Transverse colon (tissue), 4 donors: ENCODE measurements around the gene HEXA.

Experiments
- CTCF ChIP-seq, 5 experiments: fragments of 200-600 bp in 3 of 5; fragments of 450-650 bp in 2 of 5; sonication (generic) in 3 of 5; IDR thresholded peaks; 1 replicate in 2 of 5; 2 replicates in 3 of 5; pipeline ENCODE4 v1.5.1; 2016 to 2017; ENCODE audit warnings: antibody characterized with exemption in 5 of 5, inconsistent platforms in 3 of 5, mild to moderate bottlenecking in 2 of 5, moderate library complexity in 1 of 5
- POLR2A ChIP-seq: fragments of 450-650 bp; IDR thresholded peaks from one replicate; pipeline ENCODE4 v1.6.1; 2016; ENCODE audit warnings: antibody characterized with exemption, mild to moderate bottlenecking, moderate library complexity
- POLR2AphosphoS5 ChIP-seq, 3 donors: sonication (generic); formaldehyde crosslinking; IDR thresholded peaks; one replicate each; pipeline ENCODE4 v1.6.1; 2016; ENCODE audit warnings: antibody characterized with exemption in 3 of 3

GRCh38 chr15:72338148-72338547, 37.7 kb downstream of the HEXA start:
- no peak for TF ChIP-seq CTCF (IDR thresholded peaks at IDR 0.05)
- TF ChIP-seq POLR2AphosphoS5 (IDR thresholded peaks at IDR 0.05), result no peak
- TF ChIP-seq POLR2A, result no peak
